ENCODE results near the gene ZNF141.

DNA sequence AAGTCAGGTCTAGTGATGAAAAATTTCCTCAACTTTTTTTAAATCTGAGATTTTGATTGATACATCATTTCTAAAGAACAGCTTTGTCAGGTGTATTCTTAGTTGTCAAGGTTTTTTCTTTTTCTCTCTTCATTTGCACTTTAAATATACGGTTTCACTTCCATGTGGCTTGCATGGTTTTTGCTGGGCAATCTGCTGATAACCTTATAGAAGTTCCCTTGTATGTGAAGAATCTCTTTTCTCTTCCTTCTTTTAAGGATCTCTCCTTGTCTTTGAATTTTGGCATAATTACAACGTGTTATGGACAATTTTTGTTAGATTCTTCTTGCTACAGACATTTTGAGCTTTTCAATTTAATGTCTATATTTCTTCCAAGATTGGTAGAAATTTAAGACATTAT lies 85.0 kb downstream of the ZNF141 start:
- TF ChIP-seq RAD21 (IDR thresholded peaks at IDR 0.05; ENCODE audit: low read depth) (no peak), EZH2phosphoT487 (IDR thresholded peaks at IDR 0.05; ENCODE audit: borderline replicate concordance) (no peak), ZFX (IDR thresholded peaks at IDR 0.05) (no peak)
- TF ChIP-seq, protein P1, sequence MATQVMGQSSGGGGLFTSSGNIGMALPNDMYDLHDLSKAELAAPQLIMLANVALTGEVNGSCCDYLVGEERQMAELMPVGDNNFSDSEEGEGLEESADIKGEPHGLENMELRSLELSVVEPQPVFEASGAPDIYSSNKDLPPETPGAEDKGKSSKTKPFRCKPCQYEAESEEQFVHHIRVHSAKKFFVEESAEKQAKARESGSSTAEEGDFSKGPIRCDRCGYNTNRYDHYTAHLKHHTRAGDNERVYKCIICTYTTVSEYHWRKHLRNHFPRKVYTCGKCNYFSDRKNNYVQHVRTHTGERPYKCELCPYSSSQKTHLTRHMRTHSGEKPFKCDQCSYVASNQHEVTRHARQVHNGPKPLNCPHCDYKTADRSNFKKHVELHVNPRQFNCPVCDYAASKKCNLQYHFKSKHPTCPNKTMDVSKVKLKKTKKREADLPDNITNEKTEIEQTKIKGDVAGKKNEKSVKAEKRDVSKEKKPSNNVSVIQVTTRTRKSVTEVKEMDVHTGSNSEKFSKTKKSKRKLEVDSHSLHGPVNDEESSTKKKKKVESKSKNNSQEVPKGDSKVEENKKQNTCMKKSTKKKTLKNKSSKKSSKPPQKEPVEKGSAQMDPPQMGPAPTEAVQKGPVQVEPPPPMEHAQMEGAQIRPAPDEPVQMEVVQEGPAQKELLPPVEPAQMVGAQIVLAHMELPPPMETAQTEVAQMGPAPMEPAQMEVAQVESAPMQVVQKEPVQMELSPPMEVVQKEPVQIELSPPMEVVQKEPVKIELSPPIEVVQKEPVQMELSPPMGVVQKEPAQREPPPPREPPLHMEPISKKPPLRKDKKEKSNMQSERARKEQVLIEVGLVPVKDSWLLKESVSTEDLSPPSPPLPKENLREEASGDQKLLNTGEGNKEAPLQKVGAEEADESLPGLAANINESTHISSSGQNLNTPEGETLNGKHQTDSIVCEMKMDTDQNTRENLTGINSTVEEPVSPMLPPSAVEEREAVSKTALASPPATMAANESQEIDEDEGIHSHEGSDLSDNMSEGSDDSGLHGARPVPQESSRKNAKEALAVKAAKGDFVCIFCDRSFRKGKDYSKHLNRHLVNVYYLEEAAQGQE (IDR thresholded peaks at IDR 0.05; ENCODE audit: low read depth): no peak
- TF ChIP-seq, protein P2, sequence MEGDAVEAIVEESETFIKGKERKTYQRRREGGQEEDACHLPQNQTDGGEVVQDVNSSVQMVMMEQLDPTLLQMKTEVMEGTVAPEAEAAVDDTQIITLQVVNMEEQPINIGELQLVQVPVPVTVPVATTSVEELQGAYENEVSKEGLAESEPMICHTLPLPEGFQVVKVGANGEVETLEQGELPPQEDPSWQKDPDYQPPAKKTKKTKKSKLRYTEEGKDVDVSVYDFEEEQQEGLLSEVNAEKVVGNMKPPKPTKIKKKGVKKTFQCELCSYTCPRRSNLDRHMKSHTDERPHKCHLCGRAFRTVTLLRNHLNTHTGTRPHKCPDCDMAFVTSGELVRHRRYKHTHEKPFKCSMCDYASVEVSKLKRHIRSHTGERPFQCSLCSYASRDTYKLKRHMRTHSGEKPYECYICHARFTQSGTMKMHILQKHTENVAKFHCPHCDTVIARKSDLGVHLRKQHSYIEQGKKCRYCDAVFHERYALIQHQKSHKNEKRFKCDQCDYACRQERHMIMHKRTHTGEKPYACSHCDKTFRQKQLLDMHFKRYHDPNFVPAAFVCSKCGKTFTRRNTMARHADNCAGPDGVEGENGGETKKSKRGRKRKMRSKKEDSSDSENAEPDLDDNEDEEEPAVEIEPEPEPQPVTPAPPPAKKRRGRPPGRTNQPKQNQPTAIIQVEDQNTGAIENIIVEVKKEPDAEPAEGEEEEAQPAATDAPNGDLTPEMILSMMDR (IDR thresholded peaks at IDR 0.05 in 2 of 3, conservative IDR thresholded peaks at IDR 0.05 in 1 of 3; ENCODE audit: borderline replicate concordance in 1 of 3, insufficient read depth in 1 of 3, low read depth in 2 of 3, low read length in 2 of 3): no peak
